ENCODE data around the gene FERMT1. TPM values are rescaled to one million over a fixed set of nuclear protein-coding genes. Genes with fewer than 3 reads are reported as not detected.

Gene FERMT1
- total RNA-seq, 4 donors from 2014 or later, result 0.78 to 3.5 (median 1.2) TPM

DNA sequence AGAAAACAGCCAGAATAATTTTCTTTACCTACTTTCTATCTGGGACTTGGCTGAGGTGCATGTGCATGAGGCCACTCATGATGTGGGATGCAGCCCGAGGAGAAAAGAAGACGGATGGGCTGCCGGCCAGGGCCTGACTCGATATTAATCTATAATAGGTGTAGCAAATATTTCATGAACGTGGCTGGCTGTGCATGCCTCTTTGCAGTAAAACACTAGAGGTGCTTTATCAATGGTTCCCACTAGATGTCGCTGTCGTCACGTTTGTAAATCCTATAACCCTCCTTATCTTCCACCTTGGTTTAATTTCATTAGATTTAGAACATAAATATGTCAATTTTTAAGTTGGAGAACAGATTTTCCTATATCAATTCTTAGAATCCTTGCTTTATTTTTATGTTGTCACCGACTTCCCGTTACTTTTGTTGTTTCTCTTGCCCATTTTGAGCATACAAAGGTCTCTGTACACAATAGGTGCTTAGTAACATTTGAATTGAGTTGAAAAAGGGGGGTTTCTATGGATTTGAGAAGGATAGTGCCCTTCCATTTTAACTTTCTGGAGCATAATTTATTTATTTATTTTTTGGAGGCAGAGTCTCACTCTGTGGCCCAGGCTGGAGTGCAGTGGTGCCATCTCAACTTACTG lies 19.6 kb upstream of the FERMT1 start:
- Histone ChIP-seq H3K27me3 (no peaks in the 10 kb centered on the region), H3K36me3 (no peaks in the 10 kb centered on the region), H3K4me3 (no peak overlapping the region), H3K9me3 (peaks cover 0 to 11% (median 0%) of the 10 kb centered on the region in 4 donors), H3K4me1 (no peaks in the 10 kb centered on the region), H3K27ac (no peak overlapping the region)
- TF ChIP-seq POLR2A (IDR thresholded peaks at IDR 0.05), result no peak
- TF ChIP-seq EP300 (IDR thresholded peaks at IDR 0.05), result no peak
- TF ChIP-seq, protein P1, sequence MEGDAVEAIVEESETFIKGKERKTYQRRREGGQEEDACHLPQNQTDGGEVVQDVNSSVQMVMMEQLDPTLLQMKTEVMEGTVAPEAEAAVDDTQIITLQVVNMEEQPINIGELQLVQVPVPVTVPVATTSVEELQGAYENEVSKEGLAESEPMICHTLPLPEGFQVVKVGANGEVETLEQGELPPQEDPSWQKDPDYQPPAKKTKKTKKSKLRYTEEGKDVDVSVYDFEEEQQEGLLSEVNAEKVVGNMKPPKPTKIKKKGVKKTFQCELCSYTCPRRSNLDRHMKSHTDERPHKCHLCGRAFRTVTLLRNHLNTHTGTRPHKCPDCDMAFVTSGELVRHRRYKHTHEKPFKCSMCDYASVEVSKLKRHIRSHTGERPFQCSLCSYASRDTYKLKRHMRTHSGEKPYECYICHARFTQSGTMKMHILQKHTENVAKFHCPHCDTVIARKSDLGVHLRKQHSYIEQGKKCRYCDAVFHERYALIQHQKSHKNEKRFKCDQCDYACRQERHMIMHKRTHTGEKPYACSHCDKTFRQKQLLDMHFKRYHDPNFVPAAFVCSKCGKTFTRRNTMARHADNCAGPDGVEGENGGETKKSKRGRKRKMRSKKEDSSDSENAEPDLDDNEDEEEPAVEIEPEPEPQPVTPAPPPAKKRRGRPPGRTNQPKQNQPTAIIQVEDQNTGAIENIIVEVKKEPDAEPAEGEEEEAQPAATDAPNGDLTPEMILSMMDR (IDR thresholded peaks at IDR 0.05), result peak; percentile 65 to 68 (median 67)
- peak in 1 of 2 donors; percentile 74 for DNase-seq (ENCODE audit: low spot score in 2 of 2)
- WGBS, 2 donors, result 2 to 3% methylated on average over 10 of the region's 10 CpGs

DNA sequence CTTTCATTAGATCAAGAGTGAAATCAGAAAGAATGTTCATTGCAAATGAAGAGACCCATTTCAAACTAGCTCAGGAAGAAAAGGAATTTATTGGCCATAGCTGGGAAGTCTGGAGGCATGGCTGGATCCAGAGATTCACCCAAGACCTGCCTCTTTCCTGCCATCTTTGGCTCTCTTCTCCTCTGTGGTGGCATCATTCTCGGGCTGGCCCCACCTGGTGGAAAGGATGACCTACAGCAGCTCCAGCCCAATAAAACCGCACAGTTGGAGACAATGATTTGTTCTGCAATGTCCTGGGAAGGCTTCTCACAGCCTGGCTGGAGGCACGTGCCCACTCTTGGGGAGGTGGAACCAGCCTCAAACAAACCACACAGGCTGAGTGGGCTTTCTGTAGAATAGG lies 18.1 kb upstream of the FERMT1 start:
- H3K27ac ChIP-seq, result no peak overlapping the region
- H3K36me3 ChIP-seq, result no peaks in the 10 kb centered on the region
- peaks cover 0 to 8% (median 0%) of the 10 kb centered on the region in 4 donors for H3K9me3 ChIP-seq
- TF ChIP-seq EP300 (IDR thresholded peaks at IDR 0.05), result no peak
- TF ChIP-seq POLR2A (IDR thresholded peaks at IDR 0.05), result no peak
- TF ChIP-seq, protein P1 (IDR thresholded peaks at IDR 0.05), result no peak
- H3K4me1 ChIP-seq, result no peaks in the 10 kb centered on the region
- H3K27me3 ChIP-seq, result no peaks in the 10 kb centered on the region
- WGBS, 2 donors, result 51 to 81% methylated on average over 3 of the region's 3 CpGs
- DNase-seq (ENCODE audit: low spot score in 2 of 2), result no peak
- no peak overlapping the region for H3K4me3 ChIP-seq

DNA sequence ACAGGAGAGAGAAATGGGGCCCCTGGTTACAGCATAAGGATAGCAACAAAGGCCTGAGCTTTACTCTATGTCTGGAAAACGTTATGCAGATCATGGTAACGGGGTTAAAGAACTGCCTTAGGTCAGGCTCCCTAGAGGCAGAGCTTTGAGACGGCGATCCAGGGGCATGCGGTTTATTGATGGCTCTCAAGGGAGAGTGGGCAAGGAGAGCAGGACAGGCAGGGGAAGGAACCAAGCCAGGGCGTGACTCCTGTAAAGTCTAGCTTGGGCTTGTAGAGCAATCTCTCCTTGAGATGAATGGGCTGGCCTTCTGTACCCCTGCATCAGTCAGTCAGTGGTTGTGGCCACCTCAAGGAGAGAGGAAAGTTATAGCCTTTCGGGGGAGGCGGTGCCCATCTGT lies 12.5 kb upstream of the FERMT1 start:
- no peak overlapping the region for H3K4me3 ChIP-seq
- WGBS, 2 donors, result 58 to 77% methylated on average over 8 of the region's 8 CpGs
- H3K9me3 ChIP-seq, result no peaks in the 10 kb centered on the region
- TF ChIP-seq POLR2A (IDR thresholded peaks at IDR 0.05), result no peak
- TF ChIP-seq, protein P1 (IDR thresholded peaks at IDR 0.05), result no peak
- TF ChIP-seq EP300 (IDR thresholded peaks at IDR 0.05), result no peak
- DNase-seq (ENCODE audit: low spot score in 2 of 2), result no peak
- no peaks in the 10 kb centered on the region for H3K27me3 ChIP-seq
- H3K36me3 ChIP-seq, result no peaks in the 10 kb centered on the region
- no peak overlapping the region for H3K27ac ChIP-seq
- no peaks in the 10 kb centered on the region for H3K4me1 ChIP-seq

DNA sequence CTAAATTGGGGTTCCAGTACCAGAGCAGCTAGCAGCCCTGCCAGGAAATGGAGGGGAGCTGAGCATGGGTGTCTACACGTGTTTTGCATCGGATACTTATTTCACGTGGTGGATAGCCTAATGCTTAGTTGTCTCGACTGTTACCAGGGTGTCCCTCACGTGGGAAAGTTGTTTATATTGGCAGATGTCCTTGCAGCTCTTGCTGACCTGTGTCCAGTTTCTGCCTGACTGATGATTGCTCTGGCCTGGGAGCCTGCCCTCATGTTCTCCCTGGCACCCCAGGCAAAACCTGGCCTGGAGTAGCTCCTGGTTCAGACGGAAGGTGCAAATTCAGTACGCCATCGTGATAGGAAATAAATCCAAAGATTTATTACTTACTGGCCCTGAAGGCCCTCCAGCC lies 11.8 kb upstream of the FERMT1 start:
- Histone ChIP-seq H3K4me3 (no peak overlapping the region), H3K27me3 (no peaks in the 10 kb centered on the region), H3K4me1 (no peaks in the 10 kb centered on the region), H3K9me3 (no peaks in the 10 kb centered on the region), H3K36me3 (no peaks in the 10 kb centered on the region), H3K27ac (no peak overlapping the region)
- no peak for DNase-seq (ENCODE audit: low spot score in 2 of 2)
- TF ChIP-seq POLR2A (IDR thresholded peaks at IDR 0.05) (no peak), EP300 (IDR thresholded peaks at IDR 0.05) (no peak)
- TF ChIP-seq, protein P1 (IDR thresholded peaks at IDR 0.05), result no peak
- WGBS, 2 donors, result 62 to 66% methylated on average over 8 of the region's 8 CpGs

DNA sequence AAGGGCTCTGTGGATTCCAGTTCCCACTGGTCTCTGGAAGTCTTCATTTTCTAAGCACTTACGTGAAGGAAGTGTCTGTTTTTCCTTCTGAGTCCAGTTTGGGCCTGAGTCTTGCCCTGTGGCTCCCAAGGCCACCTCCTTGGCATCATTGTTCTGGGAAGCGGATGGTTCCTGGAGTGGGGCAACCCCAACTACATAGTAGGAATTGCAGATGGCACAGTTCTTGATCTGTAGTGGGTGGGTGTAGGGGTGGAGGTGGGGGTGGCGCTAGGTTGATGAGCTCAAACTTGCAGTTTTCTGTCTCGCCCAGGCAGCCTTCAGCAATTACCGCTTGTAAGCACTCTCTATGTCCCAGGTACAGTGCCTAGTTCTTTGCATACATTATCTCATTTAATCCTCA lies 7.2 kb upstream of the FERMT1 start:
- no peak for DNase-seq (ENCODE audit: low spot score in 2 of 2)
- Histone ChIP-seq H3K27me3 (no peaks in the 10 kb centered on the region), H3K36me3 (no peaks in the 10 kb centered on the region), H3K4me1 (no peaks in the 10 kb centered on the region), H3K4me3 (no peak overlapping the region), H3K27ac (no peak overlapping the region), H3K9me3 (no peaks in the 10 kb centered on the region)
- 89 to 90% methylated on average over 5 of the region's 5 CpGs for WGBS, 2 donors
- TF ChIP-seq POLR2A (IDR thresholded peaks at IDR 0.05) (no peak), EP300 (IDR thresholded peaks at IDR 0.05) (no peak)
- TF ChIP-seq, protein P1 (IDR thresholded peaks at IDR 0.05), result no peak

Measured in tibial nerve (tissue), 4 donors.